ENCODE results near the gene IFI27L2.

The IFI27L2 gene, protein sequence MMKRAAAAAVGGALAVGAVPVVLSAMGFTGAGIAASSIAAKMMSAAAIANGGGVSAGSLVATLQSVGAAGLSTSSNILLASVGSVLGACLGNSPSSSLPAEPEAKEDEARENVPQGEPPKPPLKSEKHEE

GRCh38 chr14:94129111-94129757, at the start of gene IFI27L2:
IFI27L2 (minus strand) TSS chr14:94129604; CDS start chr14:94129564, 40 bp downstream.
- TF ChIP-seq, protein P1, sequence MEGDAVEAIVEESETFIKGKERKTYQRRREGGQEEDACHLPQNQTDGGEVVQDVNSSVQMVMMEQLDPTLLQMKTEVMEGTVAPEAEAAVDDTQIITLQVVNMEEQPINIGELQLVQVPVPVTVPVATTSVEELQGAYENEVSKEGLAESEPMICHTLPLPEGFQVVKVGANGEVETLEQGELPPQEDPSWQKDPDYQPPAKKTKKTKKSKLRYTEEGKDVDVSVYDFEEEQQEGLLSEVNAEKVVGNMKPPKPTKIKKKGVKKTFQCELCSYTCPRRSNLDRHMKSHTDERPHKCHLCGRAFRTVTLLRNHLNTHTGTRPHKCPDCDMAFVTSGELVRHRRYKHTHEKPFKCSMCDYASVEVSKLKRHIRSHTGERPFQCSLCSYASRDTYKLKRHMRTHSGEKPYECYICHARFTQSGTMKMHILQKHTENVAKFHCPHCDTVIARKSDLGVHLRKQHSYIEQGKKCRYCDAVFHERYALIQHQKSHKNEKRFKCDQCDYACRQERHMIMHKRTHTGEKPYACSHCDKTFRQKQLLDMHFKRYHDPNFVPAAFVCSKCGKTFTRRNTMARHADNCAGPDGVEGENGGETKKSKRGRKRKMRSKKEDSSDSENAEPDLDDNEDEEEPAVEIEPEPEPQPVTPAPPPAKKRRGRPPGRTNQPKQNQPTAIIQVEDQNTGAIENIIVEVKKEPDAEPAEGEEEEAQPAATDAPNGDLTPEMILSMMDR (IDR thresholded peaks at IDR 0.05; ENCODE audit: low read depth, low read length, missing control alignments) = peak; percentile 49
- peak; percentile 38 for DNase-seq (ENCODE audit: low read depth)
- H3K4me3 ChIP-seq (ENCODE audit: low read depth, low read length) = peak within 1 kb of the TSS; percentile 62

DNA sequence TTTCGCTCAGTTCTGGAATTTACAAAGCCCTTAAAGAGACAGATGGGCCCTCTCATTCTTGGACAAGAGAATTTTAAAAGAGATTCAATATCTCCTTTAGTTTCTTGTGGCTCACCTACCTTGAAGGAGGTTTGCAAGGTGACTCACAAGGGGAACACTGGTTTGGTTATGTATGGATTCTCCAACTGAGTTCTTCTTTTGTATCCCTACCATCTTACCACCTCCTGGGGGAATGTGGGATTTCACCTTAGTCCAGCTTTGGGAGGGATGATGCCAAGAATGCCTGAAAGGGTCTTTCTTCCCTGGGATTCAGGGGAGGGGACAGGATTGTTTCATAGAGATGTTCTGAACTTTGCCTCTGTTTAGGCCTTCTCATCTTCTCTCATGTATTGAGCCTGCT, 48.4 kb upstream of the IFI27L2 start:
- no peak for DNase-seq (ENCODE audit: low read depth)
- TF ChIP-seq, protein P1 (IDR thresholded peaks at IDR 0.05; ENCODE audit: low read depth, low read length, missing control alignments) = no peak
- H3K4me3 ChIP-seq (ENCODE audit: low read depth, low read length) = no peak overlapping the region

- TF ChIP-seq, protein P1 (IDR thresholded peaks at IDR 0.05; ENCODE audit: low read depth, low read length, missing control alignments) = no peak
- H3K4me3 ChIP-seq (ENCODE audit: low read depth, low read length) = no peak overlapping the region
- DNase-seq (ENCODE audit: low read depth) = no peak
Observed at GRCh38 chr14:94176808-94177207, 47.4 kb upstream of the IFI27L2 start.

DNA sequence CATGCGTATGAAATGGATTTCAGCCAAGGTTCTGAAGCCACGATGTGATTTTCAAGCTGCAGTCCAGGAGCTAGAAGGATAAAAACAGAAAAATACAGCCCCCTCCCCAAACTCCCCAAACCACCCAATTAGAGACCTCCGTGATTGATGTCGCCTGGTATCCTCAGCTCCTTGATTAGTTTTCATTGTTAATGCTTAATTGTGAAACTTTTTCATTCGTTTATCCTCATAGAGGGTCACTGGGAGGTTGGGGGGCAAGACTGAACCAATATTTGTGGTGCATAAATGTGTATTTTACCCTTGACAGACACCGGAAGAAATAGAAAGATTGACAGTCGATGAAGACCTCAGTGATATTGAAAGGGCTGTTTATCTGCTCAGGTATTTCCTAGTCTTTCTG, 46.3 kb upstream of the IFI27L2 start:
- H3K4me3 ChIP-seq (ENCODE audit: low read depth, low read length) = no peak overlapping the region
- TF ChIP-seq, protein P1 (IDR thresholded peaks at IDR 0.05; ENCODE audit: low read depth, low read length, missing control alignments) = no peak
- DNase-seq (ENCODE audit: low read depth) = no peak

DNA sequence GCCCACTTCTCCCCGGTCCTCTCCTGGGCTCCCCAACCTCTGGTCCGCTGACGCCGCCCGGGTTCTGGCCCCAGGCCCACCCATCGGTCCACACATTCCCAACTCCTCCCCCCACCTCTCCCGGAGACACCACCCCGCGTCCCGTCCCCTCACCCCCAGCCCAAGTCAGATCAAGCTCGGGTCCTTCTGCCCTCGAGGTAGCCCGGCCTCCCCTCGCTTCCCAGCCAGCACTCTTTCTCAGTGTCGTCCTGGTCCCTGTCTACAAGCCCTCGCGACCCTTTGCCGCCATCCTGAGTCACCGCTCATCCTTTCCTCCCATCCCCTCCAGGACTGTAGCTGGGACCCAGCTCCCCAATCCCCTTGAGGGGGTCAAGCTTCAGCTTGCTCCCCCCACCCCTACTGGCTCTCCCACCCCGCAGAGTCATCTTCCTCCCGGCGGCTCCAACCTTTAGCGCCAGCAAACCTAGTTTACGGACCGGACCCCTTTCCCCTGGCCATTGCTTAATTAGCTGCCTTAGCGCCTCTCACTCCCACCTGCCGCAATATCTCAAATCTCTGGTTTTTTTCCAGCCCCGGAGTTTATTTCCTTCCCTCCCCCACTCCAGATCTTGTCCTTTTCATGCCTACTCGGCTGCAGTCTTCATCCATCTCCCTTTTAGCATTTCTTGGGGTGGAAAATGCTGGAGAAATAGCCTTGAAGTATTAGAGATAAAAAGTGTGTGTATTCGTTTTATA, 45.8 kb upstream of the IFI27L2 start:
- DNase-seq (ENCODE audit: low read depth) = no peak
- no peak overlapping the region for H3K4me3 ChIP-seq (ENCODE audit: low read depth, low read length)
- TF ChIP-seq, protein P1 (IDR thresholded peaks at IDR 0.05; ENCODE audit: low read depth, low read length, missing control alignments) = no peak

DNA sequence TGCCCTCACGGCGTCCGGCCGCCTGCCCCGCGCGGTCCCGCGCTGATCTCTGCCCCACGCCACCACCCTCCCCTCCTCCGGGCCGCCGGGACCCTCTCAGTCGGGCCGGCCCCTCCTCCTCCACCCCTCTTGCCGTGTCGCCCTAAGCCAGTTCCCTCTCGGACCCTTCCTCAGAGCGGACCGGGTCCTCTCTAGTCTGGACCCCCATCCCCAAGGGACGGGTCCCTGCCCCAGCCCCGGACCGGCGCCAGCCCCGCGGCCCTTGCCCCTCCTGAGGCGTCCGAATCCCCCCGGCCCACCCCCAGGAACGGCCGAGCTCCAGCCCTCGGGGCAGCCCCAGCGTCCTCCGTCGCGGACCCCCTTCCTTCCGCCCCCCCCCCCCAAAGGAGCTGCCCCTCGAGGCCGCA, 45.2 kb upstream of the IFI27L2 start:
- H3K4me3 ChIP-seq (ENCODE audit: low read depth, low read length) = peak overlapping the region; percentile 49
- no peak for DNase-seq (ENCODE audit: low read depth)
- TF ChIP-seq, protein P1 (IDR thresholded peaks at IDR 0.05; ENCODE audit: low read depth, low read length, missing control alignments) = no peak

Data from GM12864 (cell line).